ENCODE results near the gene KCNG2. TPM values are rescaled to one million over a fixed set of nuclear protein-coding genes. Genes with fewer than 3 reads are reported as not detected.

Gene KCNG2
- total RNA-seq, 1 experiment from 2014 or later, result not detected

GRCh38 chr18:79798346-79798998, 734 bp downstream of the KCNG2 start:
- DNase-seq (ENCODE audit: low spot score), result no peak

- no peak for DNase-seq (ENCODE audit: low spot score)
Observed at GRCh38 chr18:79798999-79799370, 1.2 kb downstream of the KCNG2 start.

- DNase-seq (ENCODE audit: low spot score), result no peak
Observed at GRCh38 chr18:79799619-79800370, 2.1 kb downstream of the KCNG2 start.

GRCh38 chr18:79800371-79801180, 2.8 kb downstream of the KCNG2 start:
- no peak for DNase-seq (ENCODE audit: low spot score)

- no peak for DNase-seq (ENCODE audit: low spot score)
Observed at GRCh38 chr18:79801217-79801616, 3.5 kb downstream of the KCNG2 start.

- no peak for DNase-seq (ENCODE audit: low spot score)
Observed at GRCh38 chr18:79801641-79802040, 3.9 kb downstream of the KCNG2 start.

- no peak for DNase-seq (ENCODE audit: low spot score)
Observed at GRCh38 chr18:79802298-79802697, 4.6 kb downstream of the KCNG2 start.

- DNase-seq (ENCODE audit: low spot score), result no peak
Observed at GRCh38 chr18:79803611-79804051, 5.9 kb downstream of the KCNG2 start.

- no peak for DNase-seq (ENCODE audit: low spot score)
Observed at GRCh38 chr18:79804130-79804787, 6.5 kb downstream of the KCNG2 start.

GRCh38 chr18:79805211-79805887, 7.6 kb downstream of the KCNG2 start:
- no peak for DNase-seq (ENCODE audit: low spot score)

GRCh38 chr18:79805926-79806487, 8.3 kb downstream of the KCNG2 start:
- DNase-seq (ENCODE audit: low spot score), result no peak

GRCh38 chr18:79806976-79807841, 9.5 kb downstream of the KCNG2 start:
- no peak for DNase-seq (ENCODE audit: low spot score)

- DNase-seq (ENCODE audit: low spot score), result no peak
Observed at GRCh38 chr18:79809482-79810192, 11.9 kb downstream of the KCNG2 start.

GRCh38 chr18:79812052-79812451, 14.3 kb downstream of the KCNG2 start:
- no peak for DNase-seq (ENCODE audit: low spot score)

- DNase-seq (ENCODE audit: low spot score), result no peak
Observed at GRCh38 chr18:79814373-79814772, 16.6 kb downstream of the KCNG2 start.

GRCh38 chr18:79815657-79816056, 17.9 kb downstream of the KCNG2 start:
- no peak for DNase-seq (ENCODE audit: low spot score)

GRCh38 chr18:79816092-79816491, 18.4 kb downstream of the KCNG2 start:
- no peak for DNase-seq (ENCODE audit: low spot score)

GRCh38 chr18:79816981-79817606, 19.4 kb downstream of the KCNG2 start:
- no peak for DNase-seq (ENCODE audit: low spot score)

GRCh38 chr18:79817607-79817998, 19.9 kb downstream of the KCNG2 start:
- DNase-seq (ENCODE audit: low spot score), result no peak
